ENCODE results near the gene XIRP1.

GRCh38 chr3:39196034-39196433 is 3.6 kb upstream of the XIRP1 start:
- no peak for TF ChIP-seq POLR2A (IDR thresholded peaks at IDR 0.05)
- TF ChIP-seq CTCF (IDR thresholded peaks at IDR 0.05), result no peak
- TF ChIP-seq POLR2AphosphoS5 (IDR thresholded peaks at IDR 0.05), result no peak
